GM18502 (cell line): ENCODE measurements around the gene ARHGEF4.

ENCODE experiments used
- ATAC-seq: cut with Tn5 transposase; IDR thresholded peaks from one replicate; pipeline ENCODE4 v1.9.1; 2021; ENCODE audit warnings: mild to moderate bottlenecking; ENCODE audit not compliant: unreplicated experiment, poor library complexity

Gene ARHGEF4

DNA sequence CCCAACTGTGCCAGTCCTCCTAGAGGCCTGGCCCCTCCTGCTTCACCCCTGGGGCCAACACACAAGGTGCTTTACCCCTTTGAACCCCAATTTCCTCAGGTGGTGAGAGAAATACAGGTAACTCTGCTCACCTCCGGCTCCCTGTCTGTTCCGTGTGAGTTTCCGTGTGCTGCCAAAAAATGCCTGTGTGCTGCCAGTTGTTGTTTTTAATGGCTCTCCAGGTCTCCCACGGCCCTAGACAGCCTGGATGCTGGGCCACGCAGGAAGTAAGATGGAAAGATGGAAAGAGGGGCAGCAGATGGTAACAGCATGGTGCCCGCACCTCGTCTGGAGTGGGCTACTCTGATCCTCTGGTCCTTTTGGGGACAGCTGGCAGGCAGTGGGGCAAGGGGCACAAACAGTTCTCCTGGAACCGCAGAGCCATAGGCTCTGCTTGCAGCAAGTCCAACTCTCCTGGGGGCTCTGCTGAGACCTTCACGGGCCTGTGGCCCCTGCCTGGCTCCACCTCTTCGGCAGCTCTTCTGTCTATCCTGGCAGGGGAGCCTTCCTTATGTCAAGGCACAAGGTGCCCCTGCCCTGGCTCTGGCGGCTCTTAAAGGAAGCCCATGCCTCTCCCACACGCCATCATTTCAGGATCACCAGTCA is 4.3 kb upstream of the ARHGEF4 start:
- ATAC-seq, result no peak

DNA sequence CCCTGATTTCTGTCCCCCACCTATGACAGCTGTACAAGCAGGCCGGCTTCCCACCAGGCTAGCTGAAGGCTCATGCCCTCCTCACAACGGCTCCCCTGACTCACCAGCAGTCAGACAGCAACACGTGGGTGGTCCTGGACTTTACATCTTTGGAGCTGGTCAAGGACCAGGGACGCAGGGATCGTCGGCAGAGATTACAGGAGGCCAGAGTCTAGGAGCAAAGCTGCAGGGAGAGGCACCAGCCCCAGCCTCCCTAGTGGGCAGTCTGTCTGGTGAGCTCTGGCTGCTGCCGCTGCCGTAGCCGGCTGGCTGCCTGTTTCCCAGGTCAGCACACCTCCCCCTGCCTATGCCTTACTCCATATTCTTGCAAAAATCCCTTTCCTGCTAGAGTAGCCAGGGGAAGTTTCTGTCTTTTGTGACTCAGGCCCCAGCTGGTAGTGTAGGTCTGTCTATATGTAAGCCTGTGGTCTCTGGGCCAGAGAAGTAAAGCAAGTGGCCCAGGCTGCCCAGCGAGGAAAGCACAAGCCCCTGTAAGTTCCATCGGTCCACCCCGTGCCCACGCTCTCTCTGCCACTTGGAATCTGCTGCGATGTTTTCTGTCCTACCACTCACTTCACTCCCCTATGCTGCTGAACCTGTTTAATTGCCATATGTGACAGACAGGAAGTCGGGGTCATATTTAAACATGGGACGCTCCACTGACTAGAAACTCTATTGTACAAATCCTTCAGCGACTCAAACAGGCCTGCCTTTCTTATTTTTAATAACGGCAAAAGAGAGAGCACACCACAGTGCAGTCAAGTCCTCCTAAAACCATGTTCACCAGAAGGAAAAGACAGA is 2.4 kb upstream of the ARHGEF4 start:
- ATAC-seq, result no peak

DNA sequence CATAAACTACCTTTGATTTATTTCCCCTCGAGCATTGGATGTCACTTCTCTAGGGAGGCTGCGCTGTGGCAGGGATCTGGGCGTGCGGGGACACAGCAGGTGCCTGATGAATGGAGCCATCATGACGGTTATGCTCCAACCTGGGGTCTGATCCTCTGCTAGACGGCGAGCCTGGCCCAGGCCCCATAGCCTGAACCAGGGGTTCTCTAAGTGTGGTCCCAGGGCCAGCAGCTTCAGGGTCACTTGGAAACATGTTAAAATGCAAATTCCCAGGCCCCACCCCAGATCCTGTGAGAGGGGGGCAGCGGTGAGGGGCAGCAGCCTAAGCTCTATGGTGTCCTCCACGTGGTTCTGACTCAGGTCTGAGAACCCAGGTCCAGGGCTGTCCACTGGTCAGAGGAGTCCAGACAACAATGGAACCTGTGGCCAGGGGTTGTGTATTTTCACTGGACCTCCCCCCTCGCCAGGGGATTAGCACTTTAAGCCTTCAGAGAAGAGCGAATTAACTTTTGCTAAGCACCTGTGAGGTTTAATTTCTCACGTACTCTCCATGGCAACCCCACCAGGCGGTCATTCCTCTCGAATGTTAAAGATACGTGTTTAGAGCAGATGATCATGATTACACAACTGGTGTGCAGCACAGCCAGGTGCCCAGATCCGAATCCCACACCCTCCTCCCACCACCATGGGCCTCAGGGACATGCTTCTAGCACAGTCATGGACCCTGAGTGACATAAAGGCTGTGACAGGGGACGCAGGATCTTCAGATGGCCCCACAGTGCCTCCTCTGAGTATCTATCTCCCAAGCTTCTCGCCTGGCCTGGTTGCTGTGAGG is 1.6 kb upstream of the ARHGEF4 start:
- no peak for ATAC-seq

DNA sequence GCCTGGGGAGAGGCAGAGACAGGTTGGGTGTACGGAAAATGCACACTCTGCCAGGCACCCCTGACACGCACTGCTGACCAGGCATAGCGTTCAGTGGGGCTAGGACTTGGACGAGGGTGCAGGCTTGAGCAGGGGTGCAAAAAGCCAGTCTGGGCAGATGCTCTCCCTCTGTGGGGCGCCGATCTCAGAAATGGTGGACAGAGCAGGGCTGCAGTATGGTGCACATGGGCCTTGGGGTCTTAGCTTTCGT is 1.0 kb upstream of the ARHGEF4 start:
- no peak for ATAC-seq

DNA sequence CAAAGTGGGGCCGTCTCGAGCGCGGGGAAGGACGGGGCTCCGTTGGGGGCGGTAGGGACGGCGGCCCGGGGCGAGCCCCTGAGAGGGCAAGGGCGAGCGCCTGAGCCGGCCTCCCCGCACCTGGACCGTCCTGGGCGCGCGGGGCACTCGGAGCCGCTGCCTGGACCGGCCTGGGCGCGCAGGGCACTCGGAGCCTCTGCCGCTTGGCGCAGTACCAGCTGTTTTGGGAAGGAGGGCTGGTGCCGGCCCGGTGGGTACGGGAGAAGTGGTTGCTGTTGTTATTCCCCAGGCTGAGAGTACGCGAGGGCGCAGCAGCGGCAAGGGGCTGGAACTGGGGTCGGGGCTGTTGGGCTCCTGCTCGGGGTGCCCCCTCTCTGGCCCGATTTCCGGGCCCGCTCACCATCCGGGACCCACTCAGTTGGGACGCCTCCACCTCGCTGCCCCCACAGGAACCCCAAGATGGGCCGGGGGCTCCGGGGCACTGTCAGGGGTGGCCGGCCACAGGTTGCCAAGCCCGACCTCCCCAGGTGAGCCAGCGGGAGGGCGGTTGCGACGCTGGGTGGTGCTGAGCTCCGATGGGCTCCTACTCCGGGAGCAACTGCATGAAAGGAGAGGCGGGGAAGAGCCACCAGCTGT is 579 bp downstream of the ARHGEF4 start:
- no peak for ATAC-seq

DNA sequence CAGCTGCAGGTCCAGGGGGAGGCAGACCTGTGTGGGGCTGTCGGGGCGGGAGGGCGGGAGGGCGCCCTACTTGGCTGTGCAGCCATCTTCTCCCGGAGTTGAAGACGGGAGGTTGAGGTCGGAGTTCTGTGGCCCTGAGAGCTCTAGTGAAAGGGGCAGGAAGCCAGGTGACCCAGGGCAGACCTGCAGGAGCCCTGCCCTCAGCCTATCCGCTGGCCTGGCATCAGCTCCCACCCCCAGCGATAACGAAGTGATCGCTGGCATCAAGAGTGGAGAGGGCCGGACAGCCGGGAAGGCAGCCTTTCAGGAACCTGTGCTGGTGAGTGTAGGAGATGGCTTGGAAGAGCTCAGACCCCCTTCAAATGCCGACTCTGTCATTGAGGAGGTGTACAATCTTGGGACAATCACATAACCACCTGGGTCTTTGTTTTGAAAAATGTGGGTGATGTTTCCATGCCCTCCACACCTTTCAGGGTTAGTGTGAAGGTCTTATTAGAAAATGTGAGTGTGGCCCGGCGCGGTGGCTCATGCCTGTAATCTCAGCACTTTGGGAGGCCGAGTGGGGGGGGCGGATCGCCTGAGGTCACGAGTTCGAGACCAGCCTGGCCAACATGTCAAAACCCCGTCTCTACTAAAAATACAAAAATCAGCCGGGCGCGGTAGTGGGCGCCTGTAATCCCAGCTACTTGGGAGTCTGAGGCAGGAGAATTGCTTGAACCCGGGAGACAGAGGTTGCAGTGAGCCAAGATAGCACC is 1.3 kb downstream of the ARHGEF4 start:
- ATAC-seq, result no peak

DNA sequence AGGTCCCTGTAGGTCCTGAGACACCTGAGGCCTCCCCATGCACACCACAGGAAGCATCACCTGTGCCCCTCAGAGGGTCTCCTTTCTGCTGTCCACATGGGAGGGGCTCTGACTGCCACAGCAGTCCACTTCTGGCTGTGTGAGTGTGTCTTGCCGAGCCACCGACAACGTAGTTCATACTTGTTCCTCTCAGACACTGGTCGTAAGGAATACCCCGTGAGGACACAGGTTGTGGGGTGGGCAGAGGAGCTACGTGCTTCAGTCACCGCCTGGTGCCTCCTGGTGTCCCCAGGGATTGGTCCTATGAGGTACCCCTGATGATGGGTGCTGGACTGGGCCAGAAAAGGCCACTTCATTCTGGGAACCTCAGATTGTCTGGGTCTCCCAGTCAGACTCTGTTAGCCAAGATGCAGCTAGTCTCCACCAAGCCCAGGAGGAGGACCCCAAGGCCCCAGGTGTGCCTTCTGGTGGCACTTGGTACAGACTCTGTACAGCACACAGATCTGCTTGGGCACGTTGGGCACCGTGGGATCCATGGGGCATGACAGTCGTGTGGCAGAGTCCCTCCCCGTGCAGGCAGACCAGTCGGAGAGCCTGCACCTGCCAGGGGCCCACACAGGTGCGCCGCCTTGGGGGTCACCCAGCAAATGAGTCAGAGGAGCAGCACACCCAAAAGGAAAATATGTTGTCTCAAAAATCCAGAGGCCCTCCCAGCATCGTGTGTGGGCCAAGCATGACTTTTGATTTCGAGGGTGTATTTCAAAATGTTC is 2.5 kb downstream of the ARHGEF4 start:
- ATAC-seq, result no peak

DNA sequence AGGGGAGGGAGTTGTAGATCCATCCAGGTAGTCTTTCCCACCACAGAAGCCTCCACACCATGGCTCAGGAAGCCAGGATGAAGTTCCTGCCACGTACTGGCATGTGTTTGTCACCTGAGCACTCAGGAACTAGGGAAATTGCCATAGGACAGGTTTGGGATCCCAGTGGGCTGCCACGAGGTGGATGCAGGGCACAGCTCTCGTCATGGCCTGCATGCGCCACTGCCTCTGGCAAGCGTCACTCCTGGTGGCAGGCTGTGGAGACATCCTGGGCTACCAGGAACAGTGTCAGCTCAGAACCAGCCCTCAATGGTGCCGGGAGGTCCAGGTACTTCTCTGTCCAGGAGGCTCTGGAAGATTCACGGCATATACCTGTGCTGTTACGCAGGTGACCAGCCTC is 3.8 kb downstream of the ARHGEF4 start:
- ATAC-seq, result no peak

DNA sequence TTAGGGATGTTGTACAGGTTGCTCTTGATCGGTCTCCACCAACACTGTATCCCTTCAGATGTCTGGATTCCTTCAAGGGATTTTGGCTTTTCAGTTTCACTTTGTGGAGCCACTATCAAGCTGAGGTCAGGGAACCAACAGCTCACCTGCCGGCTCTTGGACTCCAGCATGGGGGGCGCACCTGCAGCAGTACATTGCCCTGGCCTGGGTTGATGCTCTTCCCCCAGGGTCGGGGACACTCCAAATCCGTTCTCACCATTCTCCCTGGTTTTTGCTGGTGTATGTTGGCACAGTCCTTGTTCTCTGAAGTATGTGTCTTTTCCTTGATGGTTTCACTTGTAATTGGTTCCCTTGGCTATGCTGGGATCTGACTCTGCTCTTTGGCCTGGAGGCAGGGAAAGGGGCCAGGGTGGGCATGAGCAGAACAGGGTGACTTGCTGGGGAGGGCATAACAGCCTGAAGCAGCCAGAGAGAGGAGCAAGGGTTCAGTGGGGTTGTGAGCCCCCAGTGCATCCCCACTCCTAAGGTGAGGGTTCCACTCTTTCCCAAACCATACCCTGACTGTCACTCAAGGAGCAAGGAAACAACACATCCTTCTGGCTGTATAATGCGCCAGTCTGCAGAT is 5.1 kb downstream of the ARHGEF4 start:
- no peak for ATAC-seq

DNA sequence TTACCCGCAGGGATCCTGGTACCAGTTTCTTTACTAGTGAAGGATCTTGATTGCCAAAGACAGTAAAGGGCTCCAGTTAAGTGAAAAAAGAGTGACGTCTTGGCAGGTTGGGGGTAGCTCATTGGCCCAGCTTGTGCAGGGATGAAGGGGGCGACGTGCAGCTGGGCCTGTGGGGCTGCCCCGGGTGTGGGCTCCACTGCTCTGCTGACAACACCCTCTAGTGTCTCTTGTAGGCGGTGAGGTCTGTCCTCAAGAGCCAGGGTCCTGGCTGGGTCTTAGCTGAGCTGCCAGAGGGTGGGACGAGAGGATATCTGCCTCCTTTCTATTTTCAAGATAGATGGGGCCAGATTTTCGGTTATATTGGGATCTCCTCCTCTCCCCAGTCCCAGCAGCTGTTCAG is 6.1 kb downstream of the ARHGEF4 start:
- ATAC-seq, result no peak

DNA sequence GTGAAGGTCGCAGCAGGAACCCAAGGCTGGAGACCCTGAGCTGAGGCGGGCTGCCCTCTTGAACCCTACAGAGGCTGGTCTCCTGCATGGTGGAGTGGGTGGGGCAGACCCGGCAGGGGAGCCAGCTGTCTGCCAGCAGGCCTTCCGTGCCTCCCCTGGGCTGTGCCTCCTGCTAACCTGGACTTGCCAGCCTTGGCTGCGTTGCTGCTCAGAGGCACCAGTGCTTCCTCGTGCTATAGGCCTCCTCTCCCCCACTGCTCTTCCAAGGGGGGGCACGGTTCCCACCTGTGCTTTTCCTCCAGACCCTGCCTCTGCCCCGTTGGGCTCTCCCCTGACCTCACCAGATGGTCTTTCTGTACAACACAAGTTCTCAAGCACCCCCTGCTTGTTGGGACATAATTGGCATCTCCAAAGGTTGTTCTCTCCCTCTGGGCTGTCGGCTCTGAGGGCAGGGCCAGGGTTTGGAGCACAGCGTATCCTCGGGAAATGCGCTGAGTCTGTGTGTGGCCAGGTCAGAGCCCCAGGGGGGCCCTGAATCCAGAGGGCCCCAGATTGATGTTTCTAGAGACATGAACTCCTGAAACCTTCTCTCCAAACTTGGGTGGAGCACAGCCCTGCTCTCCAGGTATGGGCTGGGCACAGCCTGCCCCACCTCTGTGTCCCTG is 6.7 kb downstream of the ARHGEF4 start:
- no peak for ATAC-seq

DNA sequence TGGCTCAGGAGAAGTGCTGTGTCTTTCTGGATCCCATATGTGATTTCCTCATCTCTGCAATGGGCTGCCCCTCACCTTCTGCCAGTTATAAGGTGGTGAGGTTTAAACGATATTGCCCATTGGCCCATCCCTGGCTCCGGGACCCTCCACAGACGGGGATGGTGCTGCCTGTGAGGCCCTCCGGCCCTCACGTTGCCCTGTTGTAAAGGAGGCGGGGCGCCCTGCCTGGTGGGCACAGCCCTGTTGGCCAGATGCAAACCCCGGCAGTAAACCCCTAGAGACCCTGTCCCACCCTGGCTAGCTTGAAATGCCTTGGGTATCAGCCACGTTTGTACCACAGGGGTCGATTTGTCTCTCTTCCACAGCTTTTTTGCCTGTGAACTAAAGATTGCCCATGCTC is 7.4 kb downstream of the ARHGEF4 start:
- ATAC-seq, result no peak

DNA sequence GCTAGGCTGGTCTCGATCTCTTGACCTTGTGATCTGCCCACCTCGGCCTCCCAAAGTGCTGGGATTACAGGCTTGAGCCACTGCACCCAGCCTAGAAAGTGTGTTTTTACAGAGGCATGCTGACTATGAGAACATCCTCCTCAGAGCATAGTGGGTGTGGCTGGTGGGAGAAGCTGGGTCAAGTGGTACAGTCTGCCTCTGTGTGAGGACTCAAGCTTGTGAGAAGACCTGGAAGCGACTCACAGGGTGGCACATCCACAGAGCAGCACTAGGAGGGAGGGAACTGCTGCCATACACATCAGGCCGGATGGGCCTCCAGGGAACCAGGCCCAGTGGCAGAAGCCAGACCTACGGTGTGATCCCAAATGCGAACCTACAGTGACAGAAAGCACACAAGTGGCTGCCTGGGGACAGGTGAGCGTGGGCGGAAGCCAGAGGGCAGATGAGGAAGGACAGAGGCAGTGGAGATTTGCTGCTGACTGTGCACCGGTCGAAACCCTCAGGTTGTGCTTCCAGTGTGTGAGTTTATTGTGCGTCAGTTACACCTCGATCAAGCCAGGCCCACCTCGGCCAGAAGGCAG is 8.9 kb downstream of the ARHGEF4 start:
- ATAC-seq, result no peak

DNA sequence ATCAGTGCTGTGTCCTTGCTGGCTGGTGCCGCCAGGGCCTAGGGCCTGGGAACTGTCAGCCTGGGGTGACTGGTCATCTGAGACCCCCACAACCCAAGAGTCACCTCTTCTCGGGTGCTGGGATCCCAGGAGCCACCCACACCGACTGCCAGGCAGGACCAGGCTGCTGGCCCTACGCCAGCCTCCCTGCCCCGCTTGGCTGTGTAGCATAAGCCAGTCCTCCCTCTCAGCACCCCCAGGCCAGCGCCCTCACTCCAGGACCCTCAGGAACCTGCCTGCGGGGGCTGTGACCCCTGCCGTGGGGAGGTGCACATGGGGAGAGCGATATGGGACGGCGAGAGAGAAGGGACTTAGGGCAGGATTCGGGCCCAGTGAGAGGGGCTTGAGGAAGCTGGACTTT is 9.5 kb downstream of the ARHGEF4 start:
- no peak for ATAC-seq

DNA sequence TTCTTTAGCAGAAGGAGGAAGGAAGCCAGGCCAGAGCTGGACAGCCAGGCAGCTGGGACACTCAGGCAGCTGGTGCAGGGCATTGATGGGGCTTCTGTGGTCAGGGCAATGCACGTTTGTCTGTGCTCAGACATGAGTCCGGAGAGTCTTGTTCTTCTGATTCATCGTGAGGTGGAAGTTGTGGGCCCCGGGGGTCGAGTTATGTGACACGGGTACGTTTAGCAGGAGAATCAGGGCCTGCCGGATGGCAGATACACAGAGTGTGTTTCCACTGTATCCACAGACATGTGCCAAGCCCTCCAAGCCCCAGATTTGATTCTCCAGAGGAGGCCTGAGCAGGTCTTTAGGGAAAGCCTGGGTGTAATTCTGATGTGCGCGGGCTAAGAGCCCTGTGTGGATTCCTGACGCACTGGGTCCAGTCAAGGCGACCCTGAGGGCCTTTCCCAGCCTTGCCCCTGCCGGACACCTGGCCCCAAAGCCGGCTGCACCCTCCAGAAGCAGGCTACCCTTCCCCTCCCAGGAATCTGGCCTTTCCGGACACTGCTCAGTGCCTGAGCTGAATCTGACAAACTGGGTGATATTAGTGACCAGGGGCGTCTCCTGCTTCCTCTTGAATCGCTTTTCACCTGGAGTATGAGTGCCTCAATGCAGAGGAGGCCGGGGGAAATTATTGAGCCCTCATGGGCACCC is 10.1 kb downstream of the ARHGEF4 start:
- no peak for ATAC-seq

DNA sequence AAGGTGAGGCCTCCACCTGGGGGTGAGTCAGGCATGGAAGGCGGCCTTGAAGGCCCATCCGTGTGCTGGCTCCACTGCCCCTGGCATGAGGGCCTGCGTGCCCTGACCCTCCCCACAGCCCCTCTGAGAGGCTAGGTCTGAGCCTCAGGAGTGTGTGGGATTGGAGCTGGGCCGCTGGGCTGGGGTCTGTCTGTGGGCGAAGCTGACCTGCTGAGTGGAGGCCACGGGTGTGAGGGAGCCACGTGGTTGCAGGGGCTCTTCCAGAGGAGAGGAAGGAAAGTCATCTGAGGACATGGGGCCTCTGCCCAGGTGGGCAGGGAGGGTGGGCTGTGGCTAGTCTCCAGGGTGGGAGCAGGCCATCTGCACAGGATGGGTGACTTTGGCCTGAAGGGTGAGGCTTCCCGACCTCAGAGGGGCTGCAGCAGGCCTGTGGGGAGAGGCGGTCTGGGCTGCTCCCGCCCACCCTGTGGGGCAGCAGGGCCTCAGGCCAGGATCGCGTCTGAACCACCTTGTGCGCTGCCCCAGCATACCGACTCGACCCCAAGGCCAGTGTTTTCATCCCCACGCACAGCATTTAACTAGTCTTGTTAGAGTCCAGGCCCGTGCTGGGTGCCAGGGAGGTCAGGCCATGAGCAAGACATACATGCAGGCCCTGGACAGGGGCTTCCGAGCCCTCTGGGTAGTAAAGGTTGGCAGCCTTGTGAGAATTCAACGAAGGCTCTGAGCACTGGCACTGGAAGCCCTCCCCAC is 11.2 kb downstream of the ARHGEF4 start:
- no peak for ATAC-seq
